ENCODE results near the gene POU6F2. TPM values are rescaled to one million over a fixed set of nuclear protein-coding genes. Genes with fewer than 3 reads are reported as not detected.

Gene POU6F2
- total RNA-seq, 1 donor from 2014 or later = 0.24 TPM

GRCh38 chr7:39453743-39454355 is 476.1 kb downstream of the POU6F2 start:
- peak; percentile 39 for TF ChIP-seq CTCF (IDR thresholded peaks at IDR 0.05)
- peaks cover 3% of the 10 kb centered on the region for H3K27me3 Mint-ChIP-seq
- no peaks in the 10 kb centered on the region for H3K36me3 Mint-ChIP-seq (ENCODE audit: low read depth)
- H3K9me3 Mint-ChIP-seq = no peaks in the 10 kb centered on the region
- H3K4me1 Mint-ChIP-seq = no peaks in the 10 kb centered on the region
- H3K27ac Mint-ChIP-seq = no peak overlapping the region
- peak; percentile 57 for ATAC-seq (ENCODE audit: low read depth)
- no peak for DNase-seq
- intact Hi-C loops (cut with micrococcal nuclease) = loop anchor here (2.0 kb wide), 1 partner anchor 67 kb away; no protein-coding TSS in a partner anchor
- CTCF ChIA-PET = interaction anchor here (0.7 to 3.8 kb wide), 10 partner anchors 8 to 66 kb away, joined by 3 to 20 read pairs (median 4); no protein-coding TSS in a partner anchor
- POLR2A ChIA-PET = no interaction called here
- H3K4me3 Mint-ChIP-seq = no peak overlapping the region

DNA sequence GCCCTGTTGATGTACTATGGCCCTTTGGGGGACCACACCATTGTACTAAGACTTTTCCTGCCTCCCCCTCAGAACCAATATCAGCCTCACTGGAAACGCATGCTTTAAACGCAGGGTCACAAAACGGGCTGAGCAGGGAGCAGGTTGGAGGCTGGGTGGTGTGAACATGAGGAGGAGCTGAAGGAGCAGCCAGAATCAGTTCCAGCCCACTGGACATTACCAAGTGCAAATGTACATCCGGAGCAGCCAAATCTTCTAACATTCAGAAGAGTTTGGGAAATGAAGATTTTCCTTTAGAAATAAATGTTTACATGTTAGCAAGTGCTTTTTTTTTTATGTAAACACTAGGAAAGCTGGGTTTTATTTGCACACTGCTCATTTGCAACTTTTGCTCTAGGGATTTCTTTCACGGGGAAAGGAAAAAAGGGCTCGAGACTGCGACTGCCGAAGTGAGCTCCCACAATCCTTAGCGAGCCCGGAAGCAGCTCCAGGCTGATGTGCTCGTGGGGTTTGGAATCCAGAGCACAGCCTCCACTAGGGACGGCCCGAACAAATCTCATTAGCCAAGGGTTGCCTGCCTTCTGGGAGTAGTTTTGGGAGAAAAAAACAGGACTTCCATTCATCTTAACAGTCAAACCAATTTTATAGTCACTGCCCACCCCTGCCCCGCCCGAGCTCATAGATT is 480.5 kb downstream of the POU6F2 start:
- Mint-ChIP-seq H3K4me1 (no peaks in the 10 kb centered on the region), H3K4me3 (no peak overlapping the region), H3K36me3 (ENCODE audit: low read depth) (no peaks in the 10 kb centered on the region), H3K27me3 (peaks cover 5% of the 10 kb centered on the region), H3K9me3 (no peaks in the 10 kb centered on the region), H3K27ac (no peak overlapping the region)
- TF ChIP-seq CTCF (IDR thresholded peaks at IDR 0.05) = no peak
- intact Hi-C loops (cut with micrococcal nuclease) = no loop called here
- ATAC-seq (ENCODE audit: low read depth) (no peak), DNase-seq (no peak)
- ChIA-PET CTCF (no interaction called here), POLR2A (no interaction called here)

DNA sequence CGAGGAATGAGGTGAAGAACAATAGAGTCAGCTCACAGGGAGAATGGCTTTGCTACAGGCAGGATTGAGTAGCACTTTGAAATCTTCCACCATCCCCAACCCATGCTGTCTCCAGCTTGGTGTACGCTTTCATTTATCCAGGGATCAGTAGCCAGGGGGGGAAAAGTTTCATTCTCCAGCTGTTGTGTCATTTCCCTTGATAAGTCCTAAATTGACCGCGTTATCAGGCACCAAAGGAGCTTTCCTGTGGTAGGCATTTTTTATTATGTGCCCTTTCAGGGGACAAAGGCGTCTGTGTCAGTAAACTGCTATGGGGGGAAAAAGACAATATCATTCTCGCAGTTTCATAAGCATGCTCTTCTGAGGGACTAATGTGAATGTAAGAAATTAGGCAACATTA is 481.9 kb downstream of the POU6F2 start:
- Mint-ChIP-seq H3K4me1 (no peaks in the 10 kb centered on the region), H3K27me3 (peaks cover 9% of the 10 kb centered on the region), H3K36me3 (ENCODE audit: low read depth) (no peaks in the 10 kb centered on the region), H3K4me3 (no peak overlapping the region), H3K9me3 (no peaks in the 10 kb centered on the region), H3K27ac (no peak overlapping the region)
- no peak for ATAC-seq (ENCODE audit: low read depth)
- ChIA-PET CTCF (no interaction called here), POLR2A (no interaction called here)
- no peak for DNase-seq
- intact Hi-C loops (cut with micrococcal nuclease) = no loop called here
- no peak for TF ChIP-seq CTCF (IDR thresholded peaks at IDR 0.05)

GRCh38 chr7:39460486-39460885 is 482.8 kb downstream of the POU6F2 start:
- H3K36me3 Mint-ChIP-seq (ENCODE audit: low read depth) = no peaks in the 10 kb centered on the region

More at GRCh38 chr7:39460486-39460885, 482.8 kb downstream of the POU6F2 start:
- ChIA-PET CTCF (no interaction called here), POLR2A (no interaction called here)
- no peak for TF ChIP-seq CTCF (IDR thresholded peaks at IDR 0.05)
- Mint-ChIP-seq H3K4me3 (no peak overlapping the region), H3K4me1 (peaks cover 4% of the 10 kb centered on the region), H3K9me3 (no peaks in the 10 kb centered on the region), H3K27me3 (peaks cover 12% of the 10 kb centered on the region), H3K27ac (no peak overlapping the region)
- no peak for DNase-seq
- intact Hi-C loops (cut with micrococcal nuclease) = no loop called here
- ATAC-seq (ENCODE audit: low read depth) = no peak
